ENCODE results near the gene IFITM1.
A peak's percentile ranks its signal among the peaks of the same experiment; 100 is the strongest.

The IFITM1 gene

GRCh38 chr11:313787-314553, at the start of gene IFITM1:
IFITM1 (plus strand) TSS chr11:314040; CDS start chr11:314171, 131 bp downstream.
- peak; percentile 3 for DNase-seq

GRCh38 chr11:266676-267439, 47.0 kb upstream of the IFITM1 start:
- DNase-seq, result peak; percentile 35

GRCh38 chr11:267491-267994, 46.3 kb upstream of the IFITM1 start:
- peak; percentile 76 for DNase-seq

- peak; percentile 81 for DNase-seq
Observed at GRCh38 chr11:268716-269145, 45.1 kb upstream of the IFITM1 start.

GRCh38 chr11:269146-269890, 44.5 kb upstream of the IFITM1 start:
- peak; percentile 86 for DNase-seq

- no peak for DNase-seq
Observed at GRCh38 chr11:270451-271318, 43.2 kb upstream of the IFITM1 start.

- DNase-seq, result no peak
Observed at GRCh38 chr11:271319-271715, 42.5 kb upstream of the IFITM1 start.

- peak; percentile 81 for DNase-seq
Observed at GRCh38 chr11:272195-272930, 41.5 kb upstream of the IFITM1 start.

- DNase-seq, result no peak
Observed at GRCh38 chr11:272931-273198, 41.0 kb upstream of the IFITM1 start.

- DNase-seq, result no peak
Observed at GRCh38 chr11:276219-276618, 37.6 kb upstream of the IFITM1 start.

- DNase-seq, result no peak
Observed at GRCh38 chr11:278001-278951, 35.6 kb upstream of the IFITM1 start, which contains the start of gene NLRP6. NLRP6 (plus strand) TSS chr11:278407; CDS start chr11:278570, 163 bp downstream.

GRCh38 chr11:279040-279965, 34.5 kb upstream of the IFITM1 start:
- DNase-seq, result no peak

GRCh38 chr11:279966-280705, 33.7 kb upstream of the IFITM1 start:
- peak; percentile 72 for DNase-seq

GRCh38 chr11:280706-281485, 32.9 kb upstream of the IFITM1 start:
- DNase-seq, result no peak

GRCh38 chr11:281486-282161, 32.2 kb upstream of the IFITM1 start:
- DNase-seq, result no peak

- no peak for DNase-seq
Observed at GRCh38 chr11:282171-282570, 31.7 kb upstream of the IFITM1 start.
